AG04450 (cell line): ENCODE data around the gene STAB1. TPM values are rescaled to one million over a fixed set of nuclear protein-coding genes. Genes with fewer than 3 reads are reported as not detected.
"Not testable (repeated sequence)": the region's sequence is repeated elsewhere in the genome, so short reads cannot be mapped to it uniquely, and the experiment has no call there.

ENCODE experiments used
- CTCF ChIA-PET: fragments of 300-600, 350-600 bp; formaldehyde crosslinking; extraction: SDS; loops from one replicate; lab custom pipeline; 2022; ENCODE audit warnings: antibody characterized with exemption, inconsistent platforms; lab: Charles Lee
- POLR2A ChIA-PET: fragments of 350-600 bp; formaldehyde crosslinking; extraction: SDS; loops from one replicate; lab custom pipeline; 2021; ENCODE audit warnings: antibody characterized with exemption, inconsistent platforms; lab: Yijun Ruan, JAX
- DNase-seq: peaks from one replicate; pipeline ENCODE4 v3.0.0-alpha.2; 2011; ENCODE audit warnings: low read depth, low spot score
- H3K27ac ChIP-seq: one replicate; pipeline ENCODE4 v1.5.1; 2012; ENCODE audit warnings: low read depth, low read length, control low read depth
- H3K27me3 ChIP-seq: one replicate; pipeline ENCODE4 v1.6.0; 2012; ENCODE audit warnings: low read length; ENCODE audit not compliant: control insufficient read depth, insufficient read depth
- H3K4me3 ChIP-seq: 2 replicates; pipeline ENCODE4 v1.5.1; 2011; ENCODE audit warnings: mild to moderate bottlenecking, low read depth, low read length, control low read depth
- H3K9me3 ChIP-seq: 2 replicates; pipeline ENCODE4 v1.5.1; 2012; ENCODE audit warnings: low read length; ENCODE audit not compliant: control insufficient read depth, insufficient read depth
- CTCF ChIP-seq: IDR thresholded peaks from 2 replicates; pipeline ENCODE4 v1.5.1; 2011; ENCODE audit warnings: low read depth, low read length, control low read depth, inconsistent platforms
- polyA plus RNA-seq: library from polyadenylated mRNA; depleted of rRNA; stranded (reverse); fragments of >200 nt; gene quantifications from 2 replicates; pipeline ENCODE4 v1.2.3, GENCODE V29; 2011

Gene STAB1
- polyA plus RNA-seq, 1 experiment, result 0.02 TPM

- DNase-seq, result no peak
- CTCF ChIA-PET, result no interaction called here
- Histone ChIP-seq H3K27me3 (no peaks in the 10 kb centered on the region), H3K4me3 (no peak overlapping the region), H3K9me3 (no peaks in the 10 kb centered on the region; the same call in 1 of the 2 replicates), H3K27ac (no peak overlapping the region)
- no peak for TF ChIP-seq CTCF
- POLR2A ChIA-PET, result no interaction called here
These were observed 28.5 kb downstream of the STAB1 start for GRCh38 chr3:52523386-52524257.

DNA sequence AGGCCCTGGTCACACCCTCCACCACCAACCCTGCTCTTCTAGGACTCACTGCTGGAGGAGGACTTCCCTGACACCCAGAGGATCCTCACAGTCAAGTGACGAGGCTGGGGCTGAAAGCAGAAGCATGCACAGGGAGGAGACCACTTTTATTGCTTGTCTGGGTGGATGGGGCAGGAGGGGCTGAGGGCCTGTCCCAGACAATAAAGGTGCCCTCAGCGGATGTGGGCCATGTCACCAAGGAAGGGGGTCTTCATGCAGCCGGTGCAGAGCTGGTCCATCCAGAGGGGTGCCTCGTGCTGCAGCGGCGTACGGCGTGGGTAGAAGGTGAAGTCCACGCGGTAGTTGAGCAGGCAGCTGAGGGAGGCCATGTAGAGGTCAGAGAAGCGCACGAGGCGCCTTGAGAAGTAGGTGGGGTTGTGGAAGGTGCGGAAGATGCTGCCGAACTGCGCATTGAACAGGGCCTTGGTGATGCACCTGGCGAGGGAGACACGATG lies 29.2 kb downstream of the STAB1 start:
- POLR2A ChIA-PET, result no interaction called here
- TF ChIP-seq CTCF, result no peak
- DNase-seq, result no peak
- H3K9me3 ChIP-seq, result no peaks in the 10 kb centered on the region; the same call in 1 of the 2 replicates
- H3K4me3 ChIP-seq, result no peak overlapping the region
- no peak overlapping the region for H3K27ac ChIP-seq
- CTCF ChIA-PET, result no interaction called here
- no peaks in the 10 kb centered on the region for H3K27me3 ChIP-seq

DNA sequence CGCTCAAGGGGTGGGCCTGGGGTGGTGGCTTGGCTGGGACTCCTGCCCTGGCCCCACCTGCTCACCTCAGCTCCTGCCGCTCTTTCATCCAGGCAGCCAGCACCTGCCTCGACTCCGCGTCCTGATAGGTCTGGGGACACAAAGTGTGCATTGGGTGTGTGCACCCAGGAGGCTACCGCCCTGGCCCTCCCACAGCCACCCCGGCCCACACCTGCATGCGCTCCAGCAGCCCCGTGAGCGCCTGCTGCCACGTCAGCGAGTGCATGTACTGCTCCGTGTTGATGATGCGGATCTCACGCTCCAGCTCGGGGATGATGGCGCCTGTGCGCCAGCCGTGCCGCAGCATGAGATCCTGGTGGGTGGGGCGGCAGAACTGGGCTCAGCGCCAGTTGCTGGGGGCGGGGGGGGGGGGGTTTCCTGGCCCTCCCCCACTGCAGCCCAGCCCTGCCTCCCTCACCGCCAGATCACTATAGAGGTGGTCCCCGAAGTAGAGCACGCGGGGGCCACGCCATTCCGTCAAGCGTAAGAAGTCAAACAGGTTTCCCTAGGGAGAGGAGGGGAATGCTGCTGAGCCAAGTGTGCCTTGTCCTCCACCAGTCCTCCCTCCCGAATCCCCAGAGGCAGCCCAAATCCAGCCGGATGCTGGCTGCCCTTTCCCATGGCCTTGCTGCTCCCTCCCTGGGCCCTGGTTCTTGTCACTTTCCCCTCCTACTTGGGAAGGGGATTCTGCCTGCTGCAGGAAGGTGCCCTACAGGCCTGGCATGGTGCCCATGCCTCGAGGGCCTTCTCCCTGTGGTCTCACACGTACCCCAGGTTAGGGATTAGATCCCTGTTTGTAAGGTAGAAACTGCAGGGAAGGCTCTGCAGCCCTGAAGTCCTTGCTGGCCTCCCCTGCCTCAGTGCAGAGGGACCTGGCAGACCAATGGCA lies 29.9 kb downstream of the STAB1 start:
- Histone ChIP-seq H3K9me3 (no peaks in the 10 kb centered on the region; the same call in 1 of the 2 replicates), H3K4me3 (no peak overlapping the region), H3K27ac (no peak overlapping the region), H3K27me3 (no peaks in the 10 kb centered on the region)
- DNase-seq, result no peak
- ChIA-PET POLR2A (no interaction called here), CTCF (no interaction called here)
- no peak for TF ChIP-seq CTCF

DNA sequence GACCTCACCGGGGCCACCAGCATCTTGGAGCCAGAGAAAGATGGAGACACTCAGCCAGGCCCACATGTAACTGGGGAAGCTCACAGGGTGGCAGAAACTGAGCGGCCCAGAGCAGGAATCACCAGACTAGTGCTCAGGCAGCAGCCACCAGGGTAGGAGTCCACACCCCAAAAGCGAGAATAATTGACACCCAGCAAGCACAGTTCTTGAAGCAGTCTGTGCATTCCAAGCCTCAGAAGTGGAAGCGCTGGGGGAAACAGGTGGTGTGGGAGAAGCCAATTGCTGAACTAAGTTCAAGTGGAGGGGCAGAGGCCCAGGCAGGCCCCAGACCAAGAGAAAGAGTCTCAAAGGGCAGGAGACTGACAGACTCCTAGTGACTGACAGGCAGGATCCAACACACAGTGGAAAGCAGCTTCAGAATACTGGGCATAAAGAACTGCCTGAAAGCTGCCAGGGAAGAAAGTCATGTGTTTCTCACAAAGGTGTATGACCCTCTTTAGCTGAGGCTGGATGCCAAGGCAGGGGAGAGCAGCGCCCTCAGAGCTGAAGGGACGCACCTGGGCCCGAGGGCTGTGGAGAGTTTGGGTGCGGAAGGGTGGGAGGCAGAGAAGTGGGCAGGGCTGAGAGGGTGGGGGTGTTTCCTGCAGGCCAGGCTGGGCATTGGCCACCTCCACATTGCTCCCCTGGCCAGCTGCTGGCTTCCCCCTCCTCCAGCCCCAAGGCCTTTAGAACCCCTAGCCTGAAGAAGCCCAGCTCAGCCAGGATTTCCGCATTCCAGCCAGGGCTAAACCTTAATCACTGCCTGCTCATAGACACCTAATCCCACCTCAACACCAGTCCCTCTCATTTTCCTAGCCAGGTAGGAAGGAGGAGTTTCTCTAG lies 30.8 kb downstream of the STAB1 start:
- H3K27ac ChIP-seq, result no peak overlapping the region
- no peaks in the 10 kb centered on the region; the same call in 1 of the 2 replicates for H3K9me3 ChIP-seq
- H3K4me3 ChIP-seq, result no peak overlapping the region
- no peak for TF ChIP-seq CTCF
- ChIA-PET POLR2A (interaction anchor here (0.6 to 1.4 kb wide), 2 partner anchors 10 to 116 kb away, joined by 4 to 5 read pairs; partner anchors contain the start of gene UQCC5), CTCF (no interaction called here)
- no peak for DNase-seq
- no peaks in the 10 kb centered on the region for H3K27me3 ChIP-seq

DNA sequence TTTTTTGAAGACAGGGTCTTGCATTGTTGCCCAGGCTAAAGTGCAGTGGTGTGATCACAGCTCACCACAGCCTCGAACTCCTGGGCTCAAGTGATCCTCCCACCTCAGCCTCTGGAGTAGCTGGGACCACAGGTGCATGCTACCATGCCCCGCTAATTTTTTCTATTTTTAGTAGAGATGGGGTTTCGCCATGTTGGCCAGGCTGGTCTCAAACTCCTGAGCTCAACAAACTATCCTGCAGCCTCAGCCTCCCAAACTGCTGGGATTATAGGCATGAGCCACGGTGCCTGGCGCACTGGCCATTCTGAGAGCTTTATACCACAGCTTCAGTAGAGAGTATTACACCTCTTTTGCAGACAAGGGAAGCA lies 31.5 kb downstream of the STAB1 start:
- CTCF ChIA-PET, H3K27me3 ChIP-seq: not testable (repeated sequence)
- POLR2A ChIA-PET, result interaction anchor here (0.6 to 1.4 kb wide), 2 partner anchors 9 to 115 kb away, joined by 4 to 5 read pairs; partner anchors contain the start of gene UQCC5

More for the DNA sequence above, 31.5 kb downstream of the STAB1 start:
- DNase-seq, H3K27ac ChIP-seq, H3K4me3 ChIP-seq, H3K9me3 ChIP-seq: not testable (repeated sequence)
